Pancreas (tissue), 10 donors: Measurements from ENCODE around the gene SKIL. TPM values are rescaled to one million over a fixed set of nuclear protein-coding genes. Genes with fewer than 3 reads are reported as not detected.
A peak's percentile ranks its signal among the peaks of the same experiment; 100 is the strongest.

ENCODE experiments used
- ATAC-seq, 4 donors: fragments of 200-7000 bp; cut with Tn5 transposase; one replicate each; pipeline versions ENCODE4 v1.8.0 to v1.9.1; 2020; ENCODE audit warnings: mild to moderate bottlenecking in 4 of 4, moderate library complexity in 4 of 4
- DNase-seq, 6 donors: peaks; one replicate each; pipeline ENCODE4 v3.0.0-alpha.2; 2020
- FAIRE-seq: peaks from 2 replicates; lab custom pipeline; 2012; peaks lifted over from hg19 to GRCh38; lab: Jason Lieb, UNC
- H3K27ac ChIP-seq, 4 donors: fragments of 200-600 bp; sonication (generic); 1 replicate in 3 of 4; 2 replicates in 1 of 4; pipeline versions ENCODE4 v1.5.0 to v1.8.0; 2020
- H3K27me3 ChIP-seq, 4 donors: fragments of 200-600 bp; one replicate each; pipeline ENCODE4 v1.8.0; 2021
- H3K36me3 ChIP-seq, 3 donors: fragments of 200-600 bp; sonication (generic) in 1 of 3; one replicate each; pipeline versions ENCODE4 v1.5.0 to v1.8.0; 2020 to 2021
- H3K4me1 ChIP-seq, 3 donors: fragments of 200-600 bp; one replicate each; pipeline ENCODE4 v1.8.0; 2021
- H3K4me3 ChIP-seq, 4 donors: fragments of 200-600 bp; sonication (generic) in 2 of 4; one replicate each; pipeline versions ENCODE4 v1.5.0 to v1.8.0; 2020 to 2021
- H3K9me3 ChIP-seq, 4 donors: fragments of 200-600 bp; one replicate each; pipeline ENCODE4 v1.8.0; 2021
- CTCF ChIP-seq, 4 donors: fragments of 200-600 bp; sonication (generic) in 3 of 4; IDR thresholded peaks; one replicate each; pipeline versions ENCODE4 v1.5.0 to v1.8.0; 2021; ENCODE audit warnings: antibody characterized with exemption in 4 of 4
- whole genome bisulfite sequencing, 2 donors: extraction: QIAGEN DNeasy Blood & Tissue Kit; methylation state at CpG; one replicate each; pipeline ENCODE4 v1.1.7; 2013; 5-methylcytosine and 5-hydroxymethylcytosine counted together
- intact Hi-C, 3 donors: fragments of 100-400 bp; cut with DNase I; formaldehyde crosslinking; loops; one replicate each; pipeline versions ENCODE4 v1.11.1 to v1.14.2; 2022
- polyA plus RNA-seq, 2 donors: library from polyadenylated mRNA; stranded (reverse); fragments of 200-250 nt; gene quantifications; one replicate each; pipeline ENCODE4 v1.2.3, GENCODE V29; 2013
- total RNA-seq, 6 donors: library from RNA; stranded (reverse); fragmentation: NEBNext Ultra II Directional in 4 of 6; extraction: Animal tissue kit (Norgen Biotek cat#: 25700) in 4 of 6; gene quantifications; one replicate each; pipeline versions ENCODE4 v1.2.1 to v1.2.4, GENCODE V29; 2021 to 2023
- donor health status: healthy with polysubstance abuse.
- donor health status: DM: no; HTN: no; CAD: no; lungs with moderate emphysema.
- donor health status: DM: no; HTN: no; CAD: no.
- donor health status: control.
- donor health status: control.
- donor health status: Bipolar disorder and iron deficiency.
- donor health status: DM: yes; HTN: yes; CAD: no.
- donor health status: DM: no; HTN: no; CAD: no.
- donor health status: DM: no; HTN: no; CAD: no.
- donor health status: DM: yes; HTN: yes; CAD: no.

Gene SKIL
- total RNA-seq (10 to 100 TPM; 14.3 to 52.1 (median 18.5) TPM), polyA plus RNA-seq (1 to 10 TPM; 5.1 to 6.0 TPM)

GRCh38 chr3:170357176-170358041, at the start of gene SKIL:
Gene SKIL (plus strand): TSS chr3:170357715. CDS start chr3:170360332, 2,617 bp downstream.
- peak; percentile 72 to 86 (median 82) for ATAC-seq
- TF ChIP-seq CTCF (IDR thresholded peaks at IDR 0.05): peak in 1 of 4 donors; percentile 6
- no peaks in the 10 kb centered on the region for H3K9me3 ChIP-seq
- DNase-seq: peak; percentile 96 to 99 (median 98)
- H3K36me3 ChIP-seq: no peaks in the 10 kb centered on the region
- H3K27me3 ChIP-seq: no peaks in the 10 kb centered on the region
- FAIRE-seq: no peak
- H3K4me3 ChIP-seq: peak within 1 kb of the TSS; percentile 93 to 96 (median 94)
- intact Hi-C loops: no loop called here
- 0 to 1% methylated on average over 55 to 124 of the region's 124 CpGs for WGBS, 2 donors
- H3K27ac ChIP-seq: peak within 1 kb of the TSS; percentile 91 to 99 (median 99)
- peaks cover 9 to 30% (median 14%) of the 10 kb centered on the region in 3 donors for H3K4me1 ChIP-seq

- H3K27me3 ChIP-seq: no peaks in the 10 kb centered on the region
- no peak overlapping the region for H3K4me3 ChIP-seq
- no peaks in the 10 kb centered on the region for H3K9me3 ChIP-seq
- WGBS, 2 donors: 63 to 72% methylated on average over 1 of the region's 1 CpG
- H3K4me1 ChIP-seq: peaks cover 6 to 13% (median 6%) of the 10 kb centered on the region in 3 donors
- no peaks in the 10 kb centered on the region for H3K36me3 ChIP-seq
- no peak for TF ChIP-seq CTCF (IDR thresholded peaks at IDR 0.05)
- FAIRE-seq (no peak), ATAC-seq (no peak), DNase-seq (no peak)
- no peak overlapping the region for H3K27ac ChIP-seq
- intact Hi-C loops: no loop called here
Measured at GRCh38 chr3:170309046-170309445, 48.5 kb upstream of the SKIL start.

GRCh38 chr3:170317954-170318353, 39.6 kb upstream of the SKIL start:
- 57 to 69% methylated on average over 3 of the region's 3 CpGs for WGBS, 2 donors

GRCh38 chr3:170320461-170321121, 36.9 kb upstream of the SKIL start:
- Histone ChIP-seq H3K4me1 (no peaks in the 10 kb centered on the region), H3K27ac (peak overlapping the region in 1 of 4 donors; percentile 1), H3K36me3 (no peaks in the 10 kb centered on the region), H3K9me3 (no peaks in the 10 kb centered on the region), H3K27me3 (no peaks in the 10 kb centered on the region), H3K4me3 (no peak overlapping the region)
- intact Hi-C loops: no loop called here
- FAIRE-seq: no peak
- peak in 2 of 4 donors; percentile 23 to 48 for ATAC-seq
- no peak for DNase-seq
- WGBS, 2 donors: 68 to 75% methylated on average over 7 of the region's 7 CpGs
- no peak for TF ChIP-seq CTCF (IDR thresholded peaks at IDR 0.05)

More at GRCh38 chr3:170317954-170318353, 39.6 kb upstream of the SKIL start:
- TF ChIP-seq CTCF (IDR thresholded peaks at IDR 0.05): no peak
- ATAC-seq (no peak), DNase-seq (no peak), FAIRE-seq (no peak)
- intact Hi-C loops: no loop called here
- no peaks in the 10 kb centered on the region for H3K9me3 ChIP-seq
- H3K27ac ChIP-seq: no peak overlapping the region
- H3K27me3 ChIP-seq: no peaks in the 10 kb centered on the region
- no peaks in the 10 kb centered on the region for H3K36me3 ChIP-seq
- H3K4me1 ChIP-seq: no peaks in the 10 kb centered on the region
- no peak overlapping the region for H3K4me3 ChIP-seq
